Liver (tissue), 3 donors: ENCODE measurements around the gene MTHFD2L.

Experiments
- CTCF ChIP-seq: fragments of 150-350 bp; IDR thresholded peaks from 2 replicates; pipeline ENCODE4 v1.5.1; 2017; ENCODE audit warnings: improper control_type of control experiment, low read depth, low read length; ENCODE audit not compliant: missing input control
- FOXA1 ChIP-seq: IDR thresholded peaks from 2 replicates; pipeline ENCODE4 v1.6.1; 2016; ENCODE audit warnings: antibody characterized with exemption
- GABPA ChIP-seq, 2 donors: IDR thresholded peaks in 1 of 2; conservative IDR thresholded peaks in 1 of 2; 2 replicates each; pipeline ENCODE4 v1.6.1; 2016; ENCODE audit warnings: antibody characterized with exemption in 2 of 2, mild to moderate bottlenecking in 1 of 2, moderate library complexity in 1 of 2
- NR2F2 ChIP-seq: IDR thresholded peaks from 2 replicates; pipeline ENCODE4 v1.6.1; 2016; ENCODE audit warnings: antibody characterized with exemption
- RAD21 ChIP-seq, 2 donors: IDR thresholded peaks; 2 replicates each; pipeline ENCODE4 v1.6.1; 2016; ENCODE audit warnings: antibody characterized with exemption in 2 of 2, mild to moderate bottlenecking in 2 of 2
- TAF1 ChIP-seq: conservative IDR thresholded peaks from 2 replicates; pipeline ENCODE4 v1.6.1; 2016; ENCODE audit warnings: antibody characterized with exemption, mild to moderate bottlenecking
- TF ChIP-seq, protein P1 (sequence below): IDR thresholded peaks from 2 replicates; pipeline ENCODE4 v1.6.1; 2016; ENCODE audit warnings: antibody characterized with exemption, mild to moderate bottlenecking
- donor health status: healthy.
- donor health status: healthy.

- TF ChIP-seq, protein P1, sequence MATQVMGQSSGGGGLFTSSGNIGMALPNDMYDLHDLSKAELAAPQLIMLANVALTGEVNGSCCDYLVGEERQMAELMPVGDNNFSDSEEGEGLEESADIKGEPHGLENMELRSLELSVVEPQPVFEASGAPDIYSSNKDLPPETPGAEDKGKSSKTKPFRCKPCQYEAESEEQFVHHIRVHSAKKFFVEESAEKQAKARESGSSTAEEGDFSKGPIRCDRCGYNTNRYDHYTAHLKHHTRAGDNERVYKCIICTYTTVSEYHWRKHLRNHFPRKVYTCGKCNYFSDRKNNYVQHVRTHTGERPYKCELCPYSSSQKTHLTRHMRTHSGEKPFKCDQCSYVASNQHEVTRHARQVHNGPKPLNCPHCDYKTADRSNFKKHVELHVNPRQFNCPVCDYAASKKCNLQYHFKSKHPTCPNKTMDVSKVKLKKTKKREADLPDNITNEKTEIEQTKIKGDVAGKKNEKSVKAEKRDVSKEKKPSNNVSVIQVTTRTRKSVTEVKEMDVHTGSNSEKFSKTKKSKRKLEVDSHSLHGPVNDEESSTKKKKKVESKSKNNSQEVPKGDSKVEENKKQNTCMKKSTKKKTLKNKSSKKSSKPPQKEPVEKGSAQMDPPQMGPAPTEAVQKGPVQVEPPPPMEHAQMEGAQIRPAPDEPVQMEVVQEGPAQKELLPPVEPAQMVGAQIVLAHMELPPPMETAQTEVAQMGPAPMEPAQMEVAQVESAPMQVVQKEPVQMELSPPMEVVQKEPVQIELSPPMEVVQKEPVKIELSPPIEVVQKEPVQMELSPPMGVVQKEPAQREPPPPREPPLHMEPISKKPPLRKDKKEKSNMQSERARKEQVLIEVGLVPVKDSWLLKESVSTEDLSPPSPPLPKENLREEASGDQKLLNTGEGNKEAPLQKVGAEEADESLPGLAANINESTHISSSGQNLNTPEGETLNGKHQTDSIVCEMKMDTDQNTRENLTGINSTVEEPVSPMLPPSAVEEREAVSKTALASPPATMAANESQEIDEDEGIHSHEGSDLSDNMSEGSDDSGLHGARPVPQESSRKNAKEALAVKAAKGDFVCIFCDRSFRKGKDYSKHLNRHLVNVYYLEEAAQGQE = no peak
- TF ChIP-seq CTCF (no peak), RAD21 (IDR thresholded peaks at IDR 0.05) (no peak), FOXA1 (no peak), GABPA (IDR thresholded peaks at IDR 0.05 in 1 of 2, conservative IDR thresholded peaks at IDR 0.05 in 1 of 2) (no peak), TAF1 (no peak), NR2F2 (no peak)
Measured at GRCh38 chr4:74267998-74268606, 110.2 kb downstream of the MTHFD2L start.
